RPMI8226 (cell line): ENCODE data around the gene TBRG1.

Experiments used
- DNase-seq: peaks from one replicate; pipeline ENCODE4 v3.0.0-alpha.2; 2015

TBRG1 gene

DNA sequence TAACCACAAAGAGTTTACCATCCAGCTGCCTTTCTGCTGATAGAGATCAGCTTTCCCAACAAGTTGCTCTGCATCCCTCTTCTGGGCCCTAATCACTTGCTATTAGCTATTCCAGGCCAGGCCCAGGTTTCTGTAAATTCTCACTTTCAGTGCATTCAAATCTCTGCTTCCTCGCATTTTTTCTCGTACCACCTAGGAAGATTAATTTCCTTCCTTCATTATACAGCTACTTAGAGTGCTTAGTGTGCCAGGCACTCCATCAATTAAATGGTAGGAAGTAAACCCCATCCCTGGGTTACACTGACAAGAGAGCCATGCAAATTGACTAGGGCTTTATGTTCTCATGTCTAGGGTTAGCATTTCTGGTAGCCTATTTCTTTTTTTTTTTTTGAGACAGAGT, 41.2 kb downstream of the TBRG1 start:
- DNase-seq: no peak

DNA sequence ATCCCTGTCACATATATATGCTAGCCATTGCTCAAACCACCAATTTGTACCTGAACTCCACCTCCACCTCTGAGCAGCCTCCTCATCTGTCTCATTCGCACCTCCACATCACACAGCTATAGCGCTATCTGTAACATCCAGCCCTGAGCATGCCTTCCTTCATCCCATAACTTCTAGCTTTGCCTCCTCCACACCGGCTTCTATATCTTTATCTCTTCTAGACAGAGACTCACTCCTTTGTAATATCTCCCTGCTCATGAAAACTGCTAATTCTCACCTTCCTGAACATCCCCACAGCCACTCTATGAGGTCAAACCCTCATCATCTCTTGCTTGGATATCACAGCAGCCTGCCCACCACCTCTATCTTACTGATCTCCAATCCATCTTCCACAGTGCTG, 44.9 kb downstream of the TBRG1 start:
- no peak for DNase-seq

DNA sequence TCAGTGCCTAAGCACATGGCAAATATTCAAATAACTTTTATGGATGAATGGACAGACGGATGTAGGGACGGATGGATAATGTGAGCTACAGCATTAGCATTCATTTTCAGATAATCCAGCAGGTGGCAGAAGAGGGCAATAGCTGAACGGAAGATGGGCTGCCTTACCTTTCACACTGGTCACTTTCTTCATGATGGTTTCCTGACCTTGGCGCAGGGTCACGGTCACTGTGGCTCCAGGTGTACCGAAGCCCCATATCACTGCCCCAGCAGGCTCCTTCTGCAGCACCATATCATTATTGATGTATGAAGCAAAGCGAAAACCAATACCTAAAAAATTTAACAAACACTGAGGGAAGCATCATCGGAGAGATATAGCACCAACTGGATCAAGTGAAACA, 46.5 kb downstream of the TBRG1 start:
- peak; percentile 43 for DNase-seq

DNA sequence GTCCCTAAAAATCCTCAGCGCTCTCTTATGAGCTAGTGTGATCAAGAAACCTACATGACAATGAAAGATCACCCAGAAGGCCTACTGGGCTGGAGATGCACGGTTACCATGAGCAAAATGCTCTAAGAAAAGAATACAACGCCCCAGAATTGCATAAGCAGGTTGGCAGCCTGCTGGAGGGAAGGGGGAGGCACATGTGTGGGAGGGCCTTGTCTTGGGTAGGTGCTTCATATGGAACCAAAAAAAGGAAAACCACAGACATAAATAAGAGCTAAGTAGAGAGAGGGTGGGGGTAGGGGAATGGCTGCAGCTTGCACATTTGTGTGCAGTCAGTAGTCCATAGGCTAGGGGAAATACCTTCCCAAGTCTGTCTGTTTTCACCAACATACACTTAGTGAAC, 48.1 kb downstream of the TBRG1 start:
- DNase-seq: peak; percentile 74

DNA sequence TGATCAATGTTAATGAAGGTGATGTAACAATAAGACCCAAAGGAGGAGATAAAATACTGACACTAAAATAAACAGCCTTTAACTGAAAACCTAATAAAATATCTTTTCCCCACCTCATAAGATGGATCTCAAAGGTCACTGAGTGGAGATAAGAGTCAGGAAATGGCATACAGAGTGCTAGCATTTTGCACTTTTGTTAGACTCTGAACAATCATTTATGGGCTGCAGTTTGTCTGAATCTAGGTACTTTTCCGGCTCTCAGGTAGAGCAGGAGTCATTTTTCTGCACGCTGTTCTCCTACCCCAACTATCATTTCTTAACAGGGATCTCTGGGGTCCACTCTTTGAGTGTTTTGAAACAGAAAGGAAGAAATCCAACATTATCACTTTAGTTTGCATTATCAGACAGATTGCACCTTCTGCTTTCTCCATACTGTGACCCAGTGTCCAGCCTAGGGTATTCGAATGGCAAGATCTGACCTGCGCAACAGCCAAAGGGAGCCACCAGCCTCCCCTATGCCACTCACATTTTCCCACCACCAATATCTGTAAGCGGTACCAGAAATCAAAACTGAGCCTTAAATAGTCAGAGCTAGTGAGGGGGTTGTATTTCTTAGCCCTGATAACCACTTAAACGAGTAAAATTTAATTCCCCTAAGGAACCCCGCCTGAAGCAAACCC, 50.0 kb downstream of the TBRG1 start:
- DNase-seq: no peak

DNA sequence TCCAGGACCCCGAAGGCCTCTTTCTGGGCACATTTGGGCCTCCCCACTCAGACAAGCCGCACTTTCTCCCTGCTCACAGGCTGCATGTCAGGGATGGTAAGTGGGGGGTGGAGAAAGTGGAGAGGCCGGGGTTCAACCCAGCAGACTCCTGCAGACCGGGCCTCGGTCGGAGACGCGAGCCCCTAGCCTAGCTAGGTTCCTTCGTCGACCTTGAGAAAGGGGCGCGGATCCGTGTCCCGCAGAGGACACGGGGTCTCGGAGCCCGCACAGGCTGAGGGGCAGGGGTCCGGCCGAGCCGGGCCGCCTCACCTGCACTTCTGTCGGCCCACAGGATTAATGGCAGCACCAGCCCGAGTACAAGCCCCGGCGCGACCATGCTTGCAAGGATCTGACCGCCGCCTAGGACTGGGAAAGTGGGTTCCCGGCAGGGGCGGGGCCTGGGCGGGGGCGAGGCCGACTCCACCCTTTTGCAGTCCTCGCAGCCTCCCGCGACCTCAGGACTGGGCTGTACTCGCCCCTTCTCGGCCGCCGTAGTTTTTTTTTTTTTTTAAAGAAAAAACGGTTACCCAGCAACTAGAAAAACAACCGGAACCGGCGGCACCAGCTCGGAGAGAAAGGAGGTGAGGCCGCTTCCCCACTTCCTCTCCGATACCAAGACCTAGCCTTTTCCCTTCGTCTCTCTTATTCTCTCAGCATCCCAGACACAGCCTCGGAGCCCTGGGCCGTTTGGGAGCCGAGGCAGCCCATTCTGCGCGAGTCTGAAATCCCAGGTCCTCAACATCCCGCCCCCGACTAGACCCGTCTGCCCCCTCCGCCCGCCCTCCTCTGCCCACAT, 50.9 kb downstream of the TBRG1 start, which contains the start of the genes SIAE and SPA17:
SIAE (minus strand) TSS at position 407 of the 835 bp plus-strand sequence; CDS start at position 376, 31 bp downstream.
SPA17 (plus strand) TSS at position 572 of the 835 bp plus-strand sequence. CDS start 1,361 bp downstream, outside the sequence.
- peak; percentile 87 for DNase-seq

DNA sequence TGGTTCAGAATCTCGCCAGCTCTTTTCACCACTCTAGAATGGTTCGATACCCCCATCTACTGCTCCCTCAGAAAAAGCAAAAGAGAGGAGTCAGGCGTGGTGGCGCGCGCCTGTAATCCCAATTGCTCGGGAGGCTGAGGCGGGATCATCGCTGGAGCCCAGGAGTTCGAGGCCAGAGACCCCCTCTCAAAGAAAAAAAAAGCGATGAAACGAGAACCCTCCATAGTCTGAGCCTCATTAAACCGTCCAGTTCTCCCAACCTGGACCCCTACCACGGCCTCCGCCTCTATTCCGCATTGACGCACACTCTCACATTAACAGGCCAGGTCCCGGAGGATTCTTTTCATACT, 51.5 kb downstream of the TBRG1 start:
- no peak for DNase-seq

DNA sequence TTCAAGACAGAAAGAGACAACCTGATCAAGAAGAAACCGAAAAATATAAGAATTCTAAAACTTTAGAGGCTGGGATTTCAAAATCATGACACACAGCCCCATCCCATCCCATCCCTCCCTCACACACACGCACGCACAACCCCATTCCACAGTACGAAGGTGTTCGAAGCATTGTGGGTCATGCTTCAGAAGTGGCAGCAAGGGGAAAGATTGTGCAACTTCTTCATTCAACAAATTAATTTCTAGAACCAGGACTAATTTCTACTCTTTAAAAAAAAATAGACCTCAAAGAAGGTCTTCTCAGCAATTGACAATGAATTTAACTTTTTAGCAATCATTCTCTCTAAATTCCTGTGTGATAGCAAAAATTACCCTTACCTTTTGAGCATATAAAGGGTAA, 51.9 kb downstream of the TBRG1 start:
- no peak for DNase-seq

DNA sequence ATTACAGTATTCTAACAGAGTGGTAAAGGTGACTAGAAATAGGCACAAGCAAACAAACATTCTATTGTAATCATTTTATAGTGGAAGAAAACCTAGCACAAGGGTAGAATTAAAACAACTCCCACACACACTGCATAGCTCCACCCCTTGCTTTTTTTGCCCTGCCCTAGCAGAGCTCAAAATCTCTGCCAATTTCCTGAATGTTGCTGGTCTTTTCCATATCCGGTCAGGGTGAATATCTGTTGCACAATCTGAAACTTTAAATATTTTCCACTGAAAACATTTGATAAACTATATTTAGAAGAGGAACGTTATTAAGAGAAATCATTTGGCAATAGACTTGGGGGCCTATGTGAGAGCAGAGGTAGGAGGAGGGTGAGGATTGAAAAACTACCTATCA, 53.7 kb downstream of the TBRG1 start:
- DNase-seq: no peak

DNA sequence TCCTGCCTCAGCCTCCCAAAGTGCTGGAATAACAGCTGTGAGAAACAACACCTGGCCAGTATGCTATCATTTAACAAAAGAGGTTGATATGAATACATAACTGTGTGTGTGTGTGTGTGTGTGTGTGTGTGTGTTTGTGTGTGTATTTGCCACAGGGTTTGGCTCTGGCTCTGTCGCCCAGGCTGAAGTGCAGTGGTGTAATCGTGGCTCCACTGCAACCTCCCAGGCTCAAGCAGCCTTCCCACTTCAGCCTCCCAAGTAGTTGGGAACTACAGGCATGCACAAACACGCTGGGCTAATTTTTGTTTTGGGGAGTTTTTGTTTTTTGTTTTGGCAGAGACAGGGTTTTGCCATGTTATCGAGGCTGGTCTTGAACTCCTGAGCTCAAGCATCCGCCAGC, 55.8 kb downstream of the TBRG1 start:
- DNase-seq: no peak

DNA sequence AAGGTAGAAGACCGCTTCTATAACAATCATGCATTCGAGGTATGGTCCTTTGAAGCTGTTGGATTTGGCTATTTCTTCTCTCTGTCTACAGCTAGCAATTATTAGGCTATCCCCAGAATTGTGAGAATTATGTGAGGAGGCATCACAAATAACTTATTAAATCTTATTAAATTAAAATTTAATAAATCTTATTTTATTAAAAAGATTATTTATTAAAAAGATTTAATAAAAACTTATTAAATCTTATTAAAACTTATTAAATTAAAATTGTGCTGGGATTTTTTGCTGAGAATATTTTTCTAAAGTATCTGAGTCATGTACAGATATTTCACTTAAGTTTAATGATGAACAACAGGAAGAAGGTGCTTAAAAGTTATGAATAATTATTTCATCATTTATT, 58.8 kb downstream of the TBRG1 start:
- no peak for DNase-seq

DNA sequence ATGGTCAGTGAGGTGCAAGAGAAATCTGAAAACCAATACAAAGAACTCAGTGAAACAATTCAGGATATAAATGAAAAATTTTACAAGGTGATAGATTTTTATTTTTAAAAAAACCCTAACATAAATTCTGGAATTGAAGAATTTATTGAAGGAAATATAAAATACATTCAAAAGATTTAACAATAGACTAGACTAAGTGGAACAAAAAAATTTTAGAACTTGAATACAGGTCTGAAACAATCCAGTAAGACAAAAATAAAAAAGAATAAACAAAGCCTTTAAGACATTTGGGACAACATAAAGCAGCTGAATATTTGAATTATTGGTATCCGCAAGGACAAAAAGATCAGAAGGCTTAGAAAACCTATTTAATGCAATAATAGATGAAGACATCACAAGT, 59.8 kb downstream of the TBRG1 start:
- DNase-seq: no peak
